CD8-positive, alpha-beta memory T cell (primary cell): ENCODE data around the gene SARNP. TPM values are rescaled to one million over a fixed set of nuclear protein-coding genes. Genes with fewer than 3 reads are reported as not detected.

ENCODE experiments used
- CTCF ChIA-PET: fragments of 350-600 bp; sonication (Branson Sonifier 250); formaldehyde crosslinking; loops from one replicate; lab custom pipeline; 2021; ENCODE audit warnings: antibody characterized with exemption; lab: Charles Lee
- POLR2A ChIA-PET: fragments of 350-600 bp; sonication (Branson Sonifier 250); formaldehyde crosslinking; loops from one replicate; lab custom pipeline; 2021; ENCODE audit warnings: antibody characterized with exemption; lab: Charles Lee
- DNase-seq, 5 donors: peaks; one replicate each; pipeline versions ENCODE4 v3.0.0 to v3.0.0-alpha.2; 2020 to 2022; ENCODE audit warnings: mixed read lengths in 1 of 5
- H3K27ac ChIP-seq: one replicate; pipeline ENCODE4 v1.7.0; 2013; ENCODE audit warnings: low read depth, mild to moderate bottlenecking, low read length, moderate library complexity
- H3K27me3 ChIP-seq: 2 replicates; pipeline ENCODE4 v1.7.0; 2013; ENCODE audit warnings: low read length, mild to moderate bottlenecking; ENCODE audit not compliant: insufficient read depth, poor library complexity, severe bottlenecking
- H3K36me3 ChIP-seq: 2 replicates; pipeline ENCODE4 v1.7.0; 2013; ENCODE audit warnings: mild to moderate bottlenecking, low read length, moderate library complexity; ENCODE audit not compliant: insufficient read depth
- H3K4me1 ChIP-seq: 2 replicates; pipeline ENCODE4 v1.7.0; 2013; ENCODE audit warnings: mild to moderate bottlenecking, low read length, moderate library complexity; ENCODE audit not compliant: insufficient read depth
- H3K4me3 ChIP-seq: 2 replicates; pipeline ENCODE4 v1.7.0; 2013; ENCODE audit warnings: mild to moderate bottlenecking, low read length
- H3K9me3 ChIP-seq: 2 replicates; pipeline ENCODE4 v1.7.0; 2013; ENCODE audit warnings: mild to moderate bottlenecking, low read length
- H3K27ac Mint-ChIP-seq, 8 donors: one replicate each; pipeline ENCODE4 v1.8.0; 2020 to 2021; ENCODE audit warnings: mixed read lengths in 8 of 8, mild to moderate bottlenecking in 6 of 8, inconsistent platforms in 3 of 8, moderate library complexity in 3 of 8
- H3K27me3 Mint-ChIP-seq, 2 donors: one replicate each; pipeline ENCODE4 v1.8.0; 2020 to 2021; ENCODE audit warnings: mixed read lengths in 2 of 2, mild to moderate bottlenecking in 1 of 2, moderate library complexity in 1 of 2
- H3K36me3 Mint-ChIP-seq, 3 donors: one replicate each; pipeline ENCODE4 v1.8.0; 2020 to 2021; ENCODE audit warnings: mixed read lengths in 3 of 3, inconsistent platforms in 1 of 3, mild to moderate bottlenecking in 1 of 3
- H3K4me1 Mint-ChIP-seq, 3 donors: one replicate each; pipeline ENCODE4 v1.8.0; 2020 to 2021; ENCODE audit warnings: mixed read lengths in 3 of 3, inconsistent platforms in 1 of 3, mild to moderate bottlenecking in 1 of 3
- H3K4me3 Mint-ChIP-seq, 7 donors: one replicate each; pipeline ENCODE4 v1.8.0; 2020 to 2021; ENCODE audit warnings: mixed read lengths in 7 of 7, mild to moderate bottlenecking in 6 of 7, moderate library complexity in 4 of 7, inconsistent platforms in 2 of 7
- H3K9me3 Mint-ChIP-seq, 5 donors: one replicate each; pipeline ENCODE4 v1.8.0; 2020 to 2022; ENCODE audit warnings: mixed read lengths in 5 of 5, mild to moderate bottlenecking in 3 of 5, moderate library complexity in 2 of 5, inconsistent platforms in 1 of 5
- polyA plus RNA-seq: library from polyadenylated mRNA; unstranded; fragments of 300-500 nt; fragmentation: Illumina TruSeq; gene quantifications from one replicate; pipeline ENCODE4 v1.2.3, GENCODE V29; 2021
- total RNA-seq, 2 experiments: library from RNA; stranded (reverse); gene quantifications; one replicate each; pipeline ENCODE4 v1.2.3, GENCODE V29; 2021

Gene SARNP
- total and polyA plus RNA-seq, 3 experiments from 2014 or later, result 89.7 to 109 (median 103) TPM

GRCh38 chr12:55734595-55734994 lies 82.9 kb downstream of the SARNP start:
- no peak for DNase-seq
- Mint-ChIP-seq H3K36me3 (peaks cover 0 to 2% (median 0%) of the 10 kb centered on the region in 3 donors), H3K27me3 (no peaks in the 10 kb centered on the region), H3K4me1 (peaks cover 33 to 41% (median 35%) of the 10 kb centered on the region in 3 donors), H3K9me3 (no peaks in the 10 kb centered on the region), H3K27ac (no peak overlapping the region), H3K4me3 (peak overlapping the region in 1 of 7 donors; percentile 3)
- H3K9me3 ChIP-seq, result no peaks in the 10 kb centered on the region
- ChIA-PET CTCF (interaction anchor here (1.1 to 4.5 kb wide), 3 partner anchors 10 to 350 kb away, joined by 3 to 37 read pairs (median 11); partner anchors contain the start of gene BLOC1S1), POLR2A (no interaction called here)
- no peaks in the 10 kb centered on the region for H3K27me3 ChIP-seq
- no peak overlapping the region for H3K27ac ChIP-seq
- H3K4me1 ChIP-seq, result peaks cover 32% of the 10 kb centered on the region
- no peak overlapping the region for H3K4me3 ChIP-seq
- H3K36me3 ChIP-seq, result no peaks in the 10 kb centered on the region

- Histone ChIP-seq H3K36me3 (no peaks in the 10 kb centered on the region), H3K4me1 (peaks cover 30% of the 10 kb centered on the region), H3K4me3 (no peak overlapping the region), H3K27me3 (no peaks in the 10 kb centered on the region), H3K27ac (no peak overlapping the region), H3K9me3 (no peaks in the 10 kb centered on the region)
- no peak for DNase-seq
- Mint-ChIP-seq H3K9me3 (no peaks in the 10 kb centered on the region), H3K36me3 (peaks cover 0 to 7% (median 0%) of the 10 kb centered on the region in 3 donors), H3K4me3 (no peak overlapping the region), H3K27ac (no peak overlapping the region), H3K4me1 (peaks cover 34 to 41% (median 38%) of the 10 kb centered on the region in 3 donors), H3K27me3 (no peaks in the 10 kb centered on the region)
- POLR2A ChIA-PET, result no interaction called here
- CTCF ChIA-PET, result interaction anchor here (0.8 to 2.6 kb wide), 3 partner anchors 9 to 256 kb away, joined by 3 to 11 read pairs (median 3); no protein-coding TSS in a partner anchor
These were observed 83.7 kb downstream of the SARNP start for GRCh38 chr12:55733858-55734257.

GRCh38 chr12:55733021-55733555 lies 84.4 kb downstream of the SARNP start:
- Mint-ChIP-seq H3K4me1 (peaks cover 28 to 34% (median 34%) of the 10 kb centered on the region in 3 donors), H3K36me3 (peaks cover 0 to 5% (median 0%) of the 10 kb centered on the region in 3 donors), H3K4me3 (no peak overlapping the region), H3K27me3 (no peaks in the 10 kb centered on the region), H3K27ac (peak overlapping the region in 1 of 8 donors; percentile 24), H3K9me3 (no peaks in the 10 kb centered on the region)
- POLR2A ChIA-PET, result no interaction called here
- Histone ChIP-seq H3K27ac (no peak overlapping the region), H3K36me3 (no peaks in the 10 kb centered on the region), H3K9me3 (no peaks in the 10 kb centered on the region), H3K4me1 (peaks cover 25% of the 10 kb centered on the region), H3K27me3 (no peaks in the 10 kb centered on the region), H3K4me3 (no peak overlapping the region)
- CTCF ChIA-PET, result interaction anchor here (0.8 to 2.6 kb wide), 3 partner anchors 9 to 257 kb away, joined by 3 to 11 read pairs (median 3); no protein-coding TSS in a partner anchor
- no peak for DNase-seq

GRCh38 chr12:55732288-55732687 lies 85.2 kb downstream of the SARNP start:
- H3K36me3 Mint-ChIP-seq, result peaks cover 0 to 9% (median 0%) of the 10 kb centered on the region in 3 donors
- CTCF ChIA-PET, result no interaction called here
- H3K9me3 ChIP-seq, result no peaks in the 10 kb centered on the region
- H3K27ac ChIP-seq, result no peak overlapping the region
- peak overlapping the region in 4 of 8 donors; percentile 15 to 47 (median 33) for H3K27ac Mint-ChIP-seq
- H3K4me1 ChIP-seq, result peaks cover 25% of the 10 kb centered on the region
- no peaks in the 10 kb centered on the region for H3K27me3 Mint-ChIP-seq
- DNase-seq, result no peak
- H3K4me1 Mint-ChIP-seq, result peaks cover 24 to 34% (median 33%) of the 10 kb centered on the region in 3 donors
- no peaks in the 10 kb centered on the region for H3K36me3 ChIP-seq
- no peaks in the 10 kb centered on the region for H3K27me3 ChIP-seq
- H3K9me3 Mint-ChIP-seq, result no peaks in the 10 kb centered on the region
- H3K4me3 Mint-ChIP-seq, result peak overlapping the region in 1 of 7 donors; percentile 18
- H3K4me3 ChIP-seq, result no peak overlapping the region
- POLR2A ChIA-PET, result no interaction called here

- Mint-ChIP-seq H3K9me3 (no peaks in the 10 kb centered on the region), H3K27me3 (no peaks in the 10 kb centered on the region), H3K4me1 (peaks cover 31 to 40% (median 32%) of the 10 kb centered on the region in 3 donors), H3K4me3 (peak overlapping the region; percentile 83 to 95 (median 88)), H3K36me3 (peaks cover 0 to 23% (median 2%) of the 10 kb centered on the region in 3 donors), H3K27ac (peak overlapping the region; percentile 65 to 96 (median 91))
- Histone ChIP-seq H3K27me3 (no peaks in the 10 kb centered on the region), H3K27ac (peak overlapping the region; percentile 83), H3K4me1 (peaks cover 30% of the 10 kb centered on the region), H3K4me3 (peak overlapping the region; percentile 84), H3K9me3 (no peaks in the 10 kb centered on the region), H3K36me3 (no peaks in the 10 kb centered on the region)
- DNase-seq, result peak in 3 of 5 donors; percentile 20 to 39 (median 37)
- ChIA-PET POLR2A (interaction anchor here (0.7 to 2.6 kb wide), 8 partner anchors 7 to 460 kb away, joined by 3 to 11 read pairs (median 6); partner anchors contain the start of genes BLOC1S1, ORMDL2, PYM1 and RAB5B), CTCF (interaction anchor here (0.7 to 2.4 kb wide), 11 partner anchors 9 to 406 kb away, joined by 3 to 25 read pairs (median 3); partner anchors contain the start of genes BLOC1S1, ESYT1 and RDH5)
These were observed 87.4 kb downstream of the SARNP start for GRCh38 chr12:55729819-55730818.

GRCh38 chr12:55728939-55729818 lies 88.3 kb downstream of the SARNP start, which contains the start of gene CD63:
Gene CD63, minus strand, starts transcription at chr12:55729009. Its CDS starts 668 bp downstream, at chr12:55728341.
- no peaks in the 10 kb centered on the region for H3K36me3 ChIP-seq
- Mint-ChIP-seq H3K36me3 (peaks cover 0 to 30% (median 4%) of the 10 kb centered on the region in 3 donors), H3K9me3 (no peaks in the 10 kb centered on the region), H3K27ac (peak within 1 kb of the TSS; percentile 80 to 97 (median 92)), H3K4me3 (peak within 1 kb of the TSS; percentile 83 to 95 (median 88)), H3K27me3 (no peaks in the 10 kb centered on the region), H3K4me1 (peaks cover 37 to 46% (median 40%) of the 10 kb centered on the region in 3 donors)
- H3K9me3 ChIP-seq, result no peaks in the 10 kb centered on the region
- POLR2A ChIA-PET, result interaction anchor here (0.7 to 2.6 kb wide), 7 partner anchors 9 to 461 kb away, joined by 3 to 11 read pairs (median 5); partner anchors contain the start of genes BLOC1S1, ORMDL2, PYM1 and RAB5B
- peak within 1 kb of the TSS; percentile 84 for H3K4me3 ChIP-seq
- peak; percentile 46 to 77 (median 50) for DNase-seq
- no peaks in the 10 kb centered on the region for H3K27me3 ChIP-seq
- H3K27ac ChIP-seq, result peak within 1 kb of the TSS; percentile 83
- peaks cover 34% of the 10 kb centered on the region for H3K4me1 ChIP-seq
- CTCF ChIA-PET, result interaction anchor here (0.7 to 2.4 kb wide), 11 partner anchors 8 to 407 kb away, joined by 3 to 25 read pairs (median 3); partner anchors contain the start of genes BLOC1S1, ESYT1 and RDH5
